Uterus (tissue), 4 donors: ENCODE data around the gene KRTAP4-4. TPM values are rescaled to one million over a fixed set of nuclear protein-coding genes. Genes with fewer than 3 reads are reported as not detected.
"Not testable (repeated sequence)": the region's sequence is repeated elsewhere in the genome, so short reads cannot be mapped to it uniquely, and the experiment has no call there.

Source experiments
- DNase-seq, 2 donors: peaks; one replicate each; pipeline ENCODE4 v3.0.0-alpha.2; 2019 to 2020
- H3K27ac ChIP-seq, 2 donors: fragments of 200-600 bp; sonication (generic); 1 replicate in 1 of 2; 2 replicates in 1 of 2; pipeline ENCODE4 v1.5.1; 2016 to 2018
- H3K27me3 ChIP-seq, 2 donors: fragments of 200-600 bp; sonication (generic); one replicate each; pipeline ENCODE4 v1.5.1; 2018 to 2019; ENCODE audit warnings: control low read depth in 1 of 2
- H3K36me3 ChIP-seq, 2 donors: fragments of 200-600 bp; sonication (generic); one replicate each; pipeline ENCODE4 v1.5.1; 2019; ENCODE audit warnings: control low read depth in 1 of 2
- H3K4me1 ChIP-seq, 2 donors: fragments of 200-600 bp; sonication (generic); one replicate each; pipeline ENCODE4 v1.5.1; 2018 to 2019; ENCODE audit warnings: control low read depth in 1 of 2
- H3K4me3 ChIP-seq, 2 donors: fragments of 200-600 bp; sonication (generic); 1 replicate in 1 of 2; 2 replicates in 1 of 2; pipeline ENCODE4 v1.5.1; 2018 to 2019; ENCODE audit warnings: mild to moderate bottlenecking in 1 of 2
- H3K9me3 ChIP-seq, 2 donors: fragments of 200-600 bp; sonication (generic); one replicate each; pipeline ENCODE4 v1.5.1; 2019; ENCODE audit warnings: control low read depth in 1 of 2
- CTCF ChIP-seq, 4 experiments: fragments of 200-600 bp in 2 of 4; fragments of 450-650 bp in 2 of 4; sonication (generic) in 2 of 4; IDR thresholded peaks; one replicate each; pipeline ENCODE4 v1.5.1; 2016 to 2019; ENCODE audit warnings: antibody characterized with exemption in 4 of 4, mild to moderate bottlenecking in 2 of 4, moderate library complexity in 1 of 4
- POLR2A ChIP-seq, 2 donors: fragments of 450-650 bp; IDR thresholded peaks; one replicate each; pipeline ENCODE4 v1.6.1; 2016; ENCODE audit warnings: antibody characterized with exemption in 2 of 2, mild to moderate bottlenecking in 1 of 2, moderate library complexity in 1 of 2
- intact Hi-C: fragments of 100-400 bp; cut with DNase I; formaldehyde crosslinking; loops from one replicate; pipeline ENCODE4 v1.15.1; 2023; ENCODE audit warnings: low total_unique reads
- total RNA-seq, 4 donors: library from RNA; depleted of rRNA in 3 of 4; stranded (reverse); fragments of >200 nt in 3 of 4; gene quantifications; one replicate each; pipeline versions ENCODE4 v1.1.0 to v1.2.4, GENCODE V29; 2014 to 2023
- donor health status: DM: yes; HTN: yes; CAD: no.

Gene KRTAP4-4
- total RNA-seq, 4 donors from 2014 or later: not detected

- no peaks in the 10 kb centered on the region for H3K4me1 ChIP-seq
- no peak overlapping the region for H3K4me3 ChIP-seq
- H3K27ac ChIP-seq: no peak overlapping the region
- no peak for TF ChIP-seq POLR2A (IDR thresholded peaks at IDR 0.05)
- TF ChIP-seq CTCF (IDR thresholded peaks at IDR 0.05): no peak
- no peak for DNase-seq
- H3K36me3 ChIP-seq: no peaks in the 10 kb centered on the region
- no peaks in the 10 kb centered on the region for H3K27me3 ChIP-seq
- intact Hi-C loops: no loop called here
- no peaks in the 10 kb centered on the region for H3K9me3 ChIP-seq
Observed at GRCh38 chr17:41153856-41154255, 6.7 kb downstream of the KRTAP4-4 start.

- no peaks in the 10 kb centered on the region for H3K9me3 ChIP-seq
- no peak for DNase-seq
- no peak overlapping the region for H3K4me3 ChIP-seq
- intact Hi-C loops: no loop called here
- no peaks in the 10 kb centered on the region for H3K27me3 ChIP-seq
- no peak overlapping the region for H3K27ac ChIP-seq
- H3K36me3 ChIP-seq: no peaks in the 10 kb centered on the region
- no peaks in the 10 kb centered on the region for H3K4me1 ChIP-seq
- TF ChIP-seq POLR2A (IDR thresholded peaks at IDR 0.05) (no peak), CTCF (IDR thresholded peaks at IDR 0.05) (no peak)
Observed at GRCh38 chr17:41151525-41151924, 9.0 kb downstream of the KRTAP4-4 start.

DNA sequence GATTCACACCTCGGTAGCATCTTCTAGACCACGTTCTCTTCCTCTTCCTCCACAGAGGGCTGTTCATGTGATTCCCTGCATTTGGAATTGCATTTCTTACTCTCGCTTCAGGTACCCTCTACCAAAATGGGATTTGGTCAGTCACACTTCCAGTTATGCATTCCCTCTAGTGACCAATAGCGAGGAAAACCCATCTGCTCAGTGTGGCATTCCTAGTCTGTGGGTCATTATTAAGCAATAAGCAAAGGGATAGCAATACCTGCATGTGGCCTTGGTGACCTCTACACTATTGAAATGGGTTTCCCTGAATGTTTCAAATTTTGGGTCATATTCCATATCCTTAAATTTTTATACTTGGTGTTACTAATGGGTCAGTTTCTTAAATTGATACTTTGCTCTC, 10.5 kb downstream of the KRTAP4-4 start:
- Histone ChIP-seq H3K4me1 (no peaks in the 10 kb centered on the region), H3K9me3 (no peaks in the 10 kb centered on the region), H3K27ac (no peak overlapping the region), H3K4me3 (no peak overlapping the region), H3K27me3 (no peaks in the 10 kb centered on the region), H3K36me3 (no peaks in the 10 kb centered on the region)
- no peak for DNase-seq
- TF ChIP-seq CTCF (IDR thresholded peaks at IDR 0.05) (no peak), POLR2A (IDR thresholded peaks at IDR 0.05) (no peak)
- intact Hi-C loops: no loop called here

DNA sequence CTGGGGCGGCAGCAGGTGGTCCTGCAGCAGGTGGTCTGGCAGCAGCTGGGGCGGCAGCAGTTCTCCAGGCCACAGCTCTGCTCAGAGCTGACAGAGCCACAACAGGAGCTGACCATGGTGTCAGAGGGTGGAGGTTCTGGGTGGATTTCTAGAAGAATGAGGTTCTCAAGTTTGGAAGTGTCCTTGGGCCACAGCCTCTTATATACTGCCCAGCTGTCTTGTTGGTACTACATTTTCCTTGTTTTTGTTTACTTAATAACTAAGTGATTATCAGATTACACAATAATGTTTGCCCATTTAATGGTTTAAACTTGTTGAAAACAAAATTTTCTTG, 10.9 kb downstream of the KRTAP4-4 start, which contains the start of gene KRTAP4-5:
Gene KRTAP4-5 (minus strand): TSS at position 174 of the 334 bp plus-strand sequence. CDS start 58 bp downstream, at position 116.
- Histone ChIP-seq H3K36me3 (no peaks in the 10 kb centered on the region), H3K9me3 (no peaks in the 10 kb centered on the region), H3K27me3 (no peaks in the 10 kb centered on the region), H3K4me3 (no peak within 1 kb of the TSS), H3K4me1 (no peaks in the 10 kb centered on the region), H3K27ac (no peak within 1 kb of the TSS)
- no peak for DNase-seq
- intact Hi-C loops: no loop called here
- no peak for TF ChIP-seq POLR2A (IDR thresholded peaks at IDR 0.05)
- no peak for TF ChIP-seq CTCF (IDR thresholded peaks at IDR 0.05)

- H3K36me3 ChIP-seq, H3K9me3 ChIP-seq, intact Hi-C loops, H3K4me1 ChIP-seq, H3K4me3 ChIP-seq, H3K27me3 ChIP-seq, DNase-seq, H3K27ac ChIP-seq: not testable (repeated sequence)
Observed at GRCh38 chr17:41148971-41149651, 11.4 kb downstream of the KRTAP4-4 start.
